Midbrain (tissue), 1 donor: Measurements from ENCODE around the gene PIP5K1B.

Experiments
- DNase-seq: peaks from one replicate; lab custom pipeline; 2025; lab: John Stamatoyannopoulos, UW

PIP5K1B gene

DNA sequence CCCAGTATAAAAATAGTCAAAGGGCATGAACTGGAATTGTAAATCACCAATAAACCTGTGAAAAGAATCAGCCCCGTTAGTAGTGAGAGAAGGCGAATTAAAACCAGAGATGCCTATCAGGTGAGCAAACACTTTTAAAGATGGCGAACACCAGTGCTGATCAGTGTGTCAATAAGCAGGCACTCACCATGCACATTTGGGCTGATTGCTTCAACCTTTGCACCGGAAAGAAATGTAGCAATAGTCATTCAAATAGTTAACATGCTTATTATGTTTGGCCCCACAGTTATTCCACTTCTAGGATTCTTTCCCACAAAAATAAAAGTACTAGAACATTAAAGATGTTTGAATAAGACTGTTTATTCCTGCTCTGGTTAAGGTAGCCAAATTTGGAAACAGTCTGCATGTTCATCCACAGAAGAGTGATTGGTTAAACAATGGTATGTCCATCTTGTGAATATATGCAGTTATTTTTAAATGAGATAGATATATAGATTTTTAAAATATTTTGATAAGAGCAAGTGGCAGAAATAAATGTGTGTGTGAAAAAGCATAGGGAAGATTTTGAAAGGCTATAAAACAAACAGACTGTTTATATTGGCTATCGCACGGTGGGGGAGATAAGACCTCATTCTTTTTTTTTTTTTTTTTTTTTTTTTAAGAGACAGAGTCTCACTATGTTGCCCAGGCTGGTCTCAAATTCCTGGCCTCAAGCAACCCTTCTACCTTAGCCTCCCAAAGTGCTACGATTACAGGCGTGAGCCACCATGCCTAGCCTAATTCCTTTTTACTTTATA is 112.2 kb downstream of the PIP5K1B start:
- no peak for DNase-seq

- DNase-seq, result no peak
These were observed 114.0 kb downstream of the PIP5K1B start for GRCh38 chr9:68819065-68819464.

DNA sequence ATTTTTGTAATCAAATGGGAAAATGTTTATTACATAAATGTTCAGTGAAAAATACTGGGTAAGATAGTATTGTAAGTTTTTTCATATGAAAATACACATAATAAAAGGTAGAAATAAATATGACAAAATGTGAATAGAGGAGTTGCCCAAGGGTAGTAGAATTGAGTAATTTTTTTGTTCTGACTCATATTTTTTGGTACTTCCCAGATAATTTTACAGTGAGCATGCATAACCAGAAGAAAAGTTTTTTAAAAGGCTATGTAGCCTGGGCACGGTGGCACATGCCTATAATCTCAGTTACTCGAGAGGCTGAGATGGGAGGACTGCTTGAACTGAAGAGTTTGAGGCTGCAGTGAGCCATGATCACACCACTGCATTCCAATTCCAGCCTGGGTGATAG is 116.9 kb downstream of the PIP5K1B start:
- DNase-seq, result no peak

DNA sequence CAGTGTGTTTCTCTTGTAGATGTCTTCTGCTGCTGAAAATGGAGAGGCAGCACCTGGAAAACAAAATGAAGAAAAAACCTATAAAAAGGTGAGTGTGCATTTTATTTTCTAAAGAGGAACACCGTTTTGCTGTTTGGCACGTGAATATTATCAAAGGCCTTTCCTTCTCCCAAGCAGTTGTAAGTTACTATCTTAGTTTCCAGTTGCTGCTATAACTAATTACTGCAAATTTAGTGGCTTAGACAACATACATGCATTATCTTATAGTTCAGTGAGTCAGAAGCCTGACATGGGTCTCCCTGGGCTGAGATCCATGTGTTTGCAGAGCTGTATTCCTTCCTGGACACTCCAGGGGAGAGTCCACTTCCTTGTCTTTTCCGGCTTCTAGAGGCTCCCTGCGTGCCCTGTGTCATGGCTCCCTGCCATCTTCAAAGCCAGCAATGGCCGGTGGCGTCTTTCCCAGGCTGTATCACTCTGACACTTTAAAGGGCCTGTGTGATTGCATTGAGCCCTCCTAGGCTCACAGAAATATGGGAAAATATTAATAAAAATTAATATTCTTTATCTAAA is 117.6 kb downstream of the PIP5K1B start:
- DNase-seq, result no peak

- no peak for DNase-seq
These were observed 120.9 kb downstream of the PIP5K1B start for GRCh38 chr9:68825762-68826472.

DNA sequence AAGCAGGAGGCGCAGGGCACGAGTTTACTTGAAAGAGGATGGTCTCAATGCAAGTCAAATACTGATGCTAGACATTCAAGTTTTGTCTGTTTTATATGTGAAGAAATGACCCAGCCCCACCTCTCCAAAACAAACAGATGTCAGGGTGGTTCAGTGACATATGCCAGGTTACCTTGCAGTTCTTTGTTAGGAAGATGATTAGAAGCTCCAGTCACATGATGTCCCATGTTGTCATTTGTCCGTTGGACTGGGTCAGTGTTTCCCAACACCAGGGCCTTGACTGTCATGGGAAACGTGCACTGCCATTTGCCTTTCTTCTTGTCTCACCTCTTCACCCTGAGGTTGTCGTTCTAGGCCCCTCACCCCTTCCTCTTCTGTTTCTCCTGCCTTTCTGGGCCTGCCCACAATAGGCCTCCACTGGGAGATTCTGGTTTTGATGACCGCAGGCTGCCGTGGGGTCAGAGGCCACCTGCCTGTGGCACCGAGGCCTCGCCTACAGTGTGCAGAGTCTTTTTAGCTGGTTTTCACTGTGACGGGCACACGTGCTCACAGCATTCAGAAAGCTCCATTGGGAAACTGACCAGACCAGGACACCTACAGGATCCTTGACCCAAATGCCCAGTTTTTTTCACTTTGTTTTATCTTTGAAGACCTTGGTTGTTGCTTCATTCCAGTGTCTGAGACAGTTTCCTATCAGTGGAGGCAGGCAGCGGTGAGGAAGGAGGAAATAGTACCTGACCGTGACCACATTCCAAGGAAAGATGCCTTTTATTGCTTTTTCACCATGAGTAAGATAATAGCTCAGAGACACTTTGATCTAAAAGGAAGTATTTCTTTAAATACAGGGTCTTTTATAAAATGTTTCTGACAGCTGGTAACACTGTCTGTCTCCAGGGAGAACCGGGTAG is 123.1 kb downstream of the PIP5K1B start:
- DNase-seq, result no peak

DNA sequence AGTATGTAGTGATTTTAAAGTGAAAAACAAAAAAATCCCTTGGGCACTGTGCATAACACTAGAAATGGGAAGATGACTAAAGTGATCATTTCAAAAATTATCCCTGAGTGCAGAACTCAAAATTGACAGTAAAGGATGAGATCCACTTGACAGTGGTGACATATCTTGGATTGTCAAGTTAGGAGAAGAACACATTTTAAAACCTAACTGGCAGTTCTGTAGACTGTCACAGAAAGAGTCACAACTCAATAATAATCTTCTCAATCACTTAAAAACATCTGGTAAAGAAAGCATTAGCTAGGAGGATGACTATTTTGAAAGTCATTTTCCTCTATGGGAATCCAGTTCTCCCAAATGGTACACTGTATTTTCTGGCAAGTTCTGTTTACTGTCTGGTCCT is 127.1 kb downstream of the PIP5K1B start:
- no peak for DNase-seq

DNA sequence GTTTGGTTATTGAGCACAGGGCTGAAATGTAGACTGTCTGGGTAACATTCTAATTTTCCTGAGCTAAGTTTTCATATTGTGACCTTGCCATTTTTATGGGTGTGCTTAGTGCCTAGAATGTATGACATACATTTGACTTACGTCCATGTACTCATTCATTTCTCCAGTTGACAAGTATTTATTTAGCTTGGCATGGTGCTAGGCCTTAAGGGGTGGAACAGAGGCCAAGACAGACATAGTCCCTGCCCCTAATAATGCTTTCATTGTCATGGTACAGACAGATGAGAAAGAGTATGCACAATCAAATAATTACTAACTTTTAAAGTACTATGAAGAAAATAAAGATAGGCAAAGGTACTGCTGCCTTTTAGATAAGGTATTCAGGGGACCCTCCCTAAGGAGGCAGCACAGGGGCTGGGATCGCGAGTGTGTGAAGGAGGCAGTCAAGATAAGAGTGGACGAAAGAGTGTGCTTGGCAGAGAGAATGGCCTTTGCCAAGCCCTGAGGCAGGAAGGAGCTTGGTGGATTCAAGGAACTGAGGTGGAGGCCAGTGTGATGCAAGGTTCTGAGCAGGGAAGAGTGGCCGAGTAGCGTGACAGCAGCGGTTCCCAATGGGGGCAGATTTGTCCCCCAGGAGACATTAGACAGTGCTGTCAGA is 128.0 kb downstream of the PIP5K1B start:
- no peak for DNase-seq

DNA sequence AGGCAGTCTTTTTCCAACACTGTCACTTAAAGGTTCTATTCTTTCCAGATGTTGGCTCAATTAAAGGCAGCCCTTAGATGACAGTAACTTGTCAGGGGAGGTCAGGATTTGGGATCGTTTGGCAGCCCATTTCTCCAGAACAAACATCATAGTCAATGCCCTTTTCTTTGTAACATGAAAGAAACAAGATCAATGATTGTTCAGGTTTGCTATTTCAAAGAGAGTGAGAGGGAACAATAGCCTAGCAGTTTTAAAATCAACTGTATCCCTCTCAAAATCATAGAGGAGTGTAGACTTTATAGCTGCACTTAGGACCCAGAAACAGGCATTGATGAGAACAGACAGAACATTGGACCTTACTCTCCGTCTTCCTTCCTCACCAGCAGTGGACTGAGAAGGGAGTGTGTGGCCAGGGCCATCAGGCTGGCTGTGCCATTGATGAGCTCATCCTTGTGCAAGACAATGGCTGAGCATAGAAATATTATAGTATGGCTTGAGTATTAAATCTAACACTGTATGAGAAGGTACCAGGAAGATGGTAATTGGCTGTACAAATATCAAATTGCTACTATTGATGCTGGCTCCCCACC is 130.0 kb downstream of the PIP5K1B start:
- DNase-seq, result no peak

DNA sequence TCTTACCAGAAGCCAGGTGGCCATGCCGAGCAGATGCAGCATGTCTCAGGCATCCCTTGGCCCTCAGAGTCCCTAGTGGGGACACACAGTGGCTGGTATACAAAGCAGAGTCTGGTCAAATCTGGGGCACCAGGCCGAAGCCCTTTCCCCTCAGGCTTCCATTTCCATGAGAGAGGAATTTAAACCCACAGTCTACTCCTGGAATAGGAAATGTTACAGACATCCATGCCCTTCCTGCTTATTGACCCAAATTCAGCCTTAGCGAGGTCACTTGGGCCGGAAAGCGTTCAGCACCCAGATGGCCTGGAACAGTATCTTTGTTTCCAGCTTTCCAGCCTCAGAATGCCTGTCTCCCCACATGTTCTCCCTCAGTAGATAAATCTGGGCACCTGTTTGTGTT is 131.7 kb downstream of the PIP5K1B start:
- DNase-seq, result no peak

- DNase-seq, result no peak
These were observed 133.2 kb downstream of the PIP5K1B start for GRCh38 chr9:68838245-68838644.

DNA sequence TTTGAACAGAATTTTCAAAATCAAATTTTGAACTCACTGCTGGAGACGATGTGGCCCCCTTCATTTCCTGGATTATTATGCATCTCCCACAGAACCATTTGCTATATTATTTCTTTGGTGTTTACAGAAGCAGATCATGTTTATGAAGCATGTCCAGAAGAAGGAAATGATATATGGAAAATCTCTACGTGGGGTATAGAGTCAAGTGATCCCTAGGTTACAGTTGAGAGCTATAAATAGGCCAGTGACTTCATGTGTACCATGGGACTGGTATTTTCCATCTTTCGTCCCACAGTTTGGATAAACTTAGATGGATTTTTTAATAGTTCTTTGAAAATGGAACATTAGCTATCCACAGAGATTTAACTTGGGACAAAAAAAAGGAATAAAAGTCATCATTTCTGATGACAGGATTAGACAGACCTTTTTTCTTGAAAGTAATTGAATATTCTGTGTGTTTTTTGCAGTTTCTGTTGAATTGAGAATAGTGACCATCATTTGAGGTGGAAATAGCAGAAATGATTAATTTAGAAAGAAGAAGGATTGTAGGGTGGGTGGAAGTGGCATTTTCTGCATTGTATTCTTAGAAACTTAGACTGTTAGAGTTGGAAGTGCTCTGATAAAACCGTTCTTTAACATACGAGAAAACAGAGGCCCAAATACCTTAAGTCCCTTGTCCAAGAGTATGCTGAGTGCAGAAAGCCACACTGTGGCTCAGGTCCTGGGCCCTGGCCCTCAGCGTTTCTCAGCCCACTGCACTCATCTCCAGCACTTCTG is 136.4 kb downstream of the PIP5K1B start:
- no peak for DNase-seq

DNA sequence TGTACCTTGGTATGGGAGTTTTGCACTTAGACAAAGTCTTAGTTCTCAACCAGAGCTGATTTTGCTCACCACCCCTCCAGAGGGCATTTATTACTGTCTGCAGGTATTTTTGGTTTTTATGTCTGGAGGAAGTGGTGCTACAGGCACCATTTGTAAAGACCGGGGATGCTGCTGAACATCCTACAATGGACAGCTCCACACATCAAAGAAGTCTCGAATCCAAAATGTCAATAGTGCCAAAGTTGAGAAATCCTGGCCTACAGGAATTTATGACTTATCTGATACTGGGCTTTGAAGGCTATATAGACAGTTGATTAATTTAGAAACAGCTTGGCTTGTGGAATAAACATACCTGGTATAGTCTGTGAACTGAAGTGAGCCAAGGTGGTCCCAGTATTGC is 137.5 kb downstream of the PIP5K1B start:
- DNase-seq, result no peak

DNA sequence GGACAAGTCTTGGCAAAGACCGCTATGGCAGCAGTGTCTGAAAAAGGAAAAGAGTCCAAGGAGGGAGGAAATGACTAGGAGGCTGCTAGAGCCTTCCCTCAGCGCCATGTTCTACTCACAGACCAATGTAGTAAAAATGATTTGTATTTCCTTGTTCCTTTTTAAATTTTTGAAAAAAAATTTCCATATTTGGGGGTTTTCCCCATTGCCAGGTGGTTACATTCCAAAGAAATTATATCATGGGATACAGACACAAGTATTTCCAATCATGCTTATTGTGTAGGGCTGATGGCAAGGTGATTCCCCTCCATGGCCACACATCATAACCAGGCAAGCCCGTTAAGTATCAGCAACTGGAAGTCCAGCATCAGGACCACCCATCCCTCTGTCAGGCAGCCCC is 138.2 kb downstream of the PIP5K1B start:
- no peak for DNase-seq

DNA sequence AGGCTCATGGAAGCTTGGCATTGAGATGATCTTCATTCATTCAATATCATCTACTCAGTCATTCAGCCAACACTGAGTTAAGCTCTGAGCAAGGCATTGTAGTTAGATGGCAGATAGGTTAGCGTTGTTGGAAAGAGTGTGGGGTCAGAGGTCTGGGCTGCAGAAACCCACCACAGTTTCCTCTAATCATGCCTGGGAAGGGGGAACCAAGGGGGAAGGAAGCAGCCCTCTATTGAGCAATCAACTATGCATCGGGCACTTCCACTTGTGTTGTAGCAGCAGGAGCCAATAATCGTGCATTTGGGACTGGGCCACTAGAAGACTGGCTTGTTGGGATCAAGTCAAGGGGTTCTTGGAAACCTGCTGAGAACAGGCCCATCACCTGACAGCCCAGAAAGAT is 139.1 kb downstream of the PIP5K1B start:
- no peak for DNase-seq

- DNase-seq, result peak; percentile 31
These were observed 139.9 kb downstream of the PIP5K1B start for GRCh38 chr9:68844631-68845612.

GRCh38 chr9:68847765-68848164 is 142.7 kb downstream of the PIP5K1B start:
- no peak for DNase-seq

DNA sequence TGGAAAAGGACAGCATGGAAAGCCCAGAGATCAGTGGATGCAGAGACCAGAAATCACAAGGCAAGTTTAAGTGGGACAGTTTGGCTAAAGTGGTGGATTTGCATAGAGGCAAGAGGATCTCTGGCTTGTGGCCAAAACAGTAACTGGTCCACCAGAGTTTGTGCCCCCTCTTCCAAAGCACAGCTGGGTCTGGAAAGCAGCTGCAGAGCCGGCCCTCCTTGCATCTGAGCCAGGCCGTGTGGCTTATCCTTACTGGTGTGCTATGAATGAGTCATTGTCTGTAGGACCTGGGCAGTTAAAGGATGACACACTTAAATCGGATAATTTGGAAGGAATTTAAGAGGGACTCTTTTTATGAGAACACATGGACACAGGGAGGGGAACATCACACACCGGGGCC is 146.6 kb downstream of the PIP5K1B start:
- DNase-seq, result no peak

- no peak for DNase-seq
These were observed 147.9 kb downstream of the PIP5K1B start for GRCh38 chr9:68852941-68853340.
